ENCODE measurements around the gene TBC1D14. TPM values are rescaled to one million over a fixed set of nuclear protein-coding genes. Genes with fewer than 3 reads are reported as not detected.

The TBC1D14 gene
- total RNA-seq, 2 donors from 2014 or later = 46.7 to 49.9 TPM

DNA sequence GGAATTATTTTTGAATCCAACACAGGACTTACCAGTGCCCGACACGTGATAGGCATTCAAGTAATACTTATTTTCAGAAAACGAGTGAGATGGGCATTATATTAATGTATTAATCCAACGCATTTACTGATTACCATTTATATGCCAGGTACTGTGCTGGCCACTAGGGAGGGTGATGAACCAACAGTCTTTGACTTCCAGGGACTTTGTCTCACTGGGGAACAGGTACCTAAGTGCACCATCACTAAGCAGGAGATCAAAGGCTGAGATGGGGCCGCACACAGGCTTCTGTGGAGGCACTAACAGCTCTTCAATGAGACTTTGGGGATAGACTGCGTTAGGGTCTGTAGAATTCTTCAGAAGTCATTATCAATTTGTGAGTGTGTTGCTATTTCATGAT, 127.8 kb downstream of the TBC1D14 start:
- Histone ChIP-seq H3K4me3 (no peak overlapping the region), H3K27me3 (replicated peaks; ENCODE audit: insufficient read depth) (no peaks in the 10 kb centered on the region), H3K9me3 (no peaks in the 10 kb centered on the region), H3K27ac (no peak overlapping the region), H3K4me1 (ENCODE audit: control insufficient read depth in 1 of 2, low read depth in 2 of 2) (peaks cover 3 to 15% of the 10 kb centered on the region in 2 donors), H3K36me3 (peaks cover under 1% of the 10 kb centered on the region)
- DNase-seq (ENCODE audit: low spot score) = no peak
- TF ChIP-seq, protein P1, sequence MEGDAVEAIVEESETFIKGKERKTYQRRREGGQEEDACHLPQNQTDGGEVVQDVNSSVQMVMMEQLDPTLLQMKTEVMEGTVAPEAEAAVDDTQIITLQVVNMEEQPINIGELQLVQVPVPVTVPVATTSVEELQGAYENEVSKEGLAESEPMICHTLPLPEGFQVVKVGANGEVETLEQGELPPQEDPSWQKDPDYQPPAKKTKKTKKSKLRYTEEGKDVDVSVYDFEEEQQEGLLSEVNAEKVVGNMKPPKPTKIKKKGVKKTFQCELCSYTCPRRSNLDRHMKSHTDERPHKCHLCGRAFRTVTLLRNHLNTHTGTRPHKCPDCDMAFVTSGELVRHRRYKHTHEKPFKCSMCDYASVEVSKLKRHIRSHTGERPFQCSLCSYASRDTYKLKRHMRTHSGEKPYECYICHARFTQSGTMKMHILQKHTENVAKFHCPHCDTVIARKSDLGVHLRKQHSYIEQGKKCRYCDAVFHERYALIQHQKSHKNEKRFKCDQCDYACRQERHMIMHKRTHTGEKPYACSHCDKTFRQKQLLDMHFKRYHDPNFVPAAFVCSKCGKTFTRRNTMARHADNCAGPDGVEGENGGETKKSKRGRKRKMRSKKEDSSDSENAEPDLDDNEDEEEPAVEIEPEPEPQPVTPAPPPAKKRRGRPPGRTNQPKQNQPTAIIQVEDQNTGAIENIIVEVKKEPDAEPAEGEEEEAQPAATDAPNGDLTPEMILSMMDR (IDR thresholded peaks at IDR 0.05) = no peak
- ATAC-seq (ENCODE audit: insufficient number of reproducible peaks, low FRiP score, low read depth) = no peak

- Histone ChIP-seq H3K4me3 (no peak overlapping the region), H3K9me3 (no peaks in the 10 kb centered on the region), H3K27me3 (replicated peaks; ENCODE audit: insufficient read depth) (no peaks in the 10 kb centered on the region), H3K27ac (no peak overlapping the region), H3K4me1 (ENCODE audit: control insufficient read depth in 1 of 2, low read depth in 2 of 2) (peaks cover 15 to 20% of the 10 kb centered on the region in 2 donors), H3K36me3 (no peaks in the 10 kb centered on the region)
- no peak for DNase-seq (ENCODE audit: low spot score)
- TF ChIP-seq, protein P1 (IDR thresholded peaks at IDR 0.05) = no peak
- no peak for ATAC-seq (ENCODE audit: insufficient number of reproducible peaks, low FRiP score, low read depth)
These were observed 131.1 kb downstream of the TBC1D14 start for GRCh38 chr4:7040765-7041164.

GRCh38 chr4:7041246-7041645, 131.6 kb downstream of the TBC1D14 start:
- no peaks in the 10 kb centered on the region for H3K9me3 ChIP-seq
- TF ChIP-seq, protein P1 (IDR thresholded peaks at IDR 0.05) = no peak

GRCh38 chr4:7041801-7042502, 132.3 kb downstream of the TBC1D14 start:
- TF ChIP-seq, protein P1 (IDR thresholded peaks at IDR 0.05) = no peak
- H3K9me3 ChIP-seq = no peaks in the 10 kb centered on the region
- no peak for ATAC-seq (ENCODE audit: insufficient number of reproducible peaks, low FRiP score, low read depth)
- H3K4me3 ChIP-seq = peak overlapping the region; percentile 90
- H3K27me3 ChIP-seq (replicated peaks; ENCODE audit: insufficient read depth) = no peaks in the 10 kb centered on the region
- peak overlapping the region; percentile 60 to 69 for H3K27ac ChIP-seq
- H3K4me1 ChIP-seq (ENCODE audit: control insufficient read depth in 1 of 2, low read depth in 2 of 2) = peaks cover 17 to 32% of the 10 kb centered on the region in 2 donors
- DNase-seq (ENCODE audit: low spot score) = no peak
- no peaks in the 10 kb centered on the region for H3K36me3 ChIP-seq

More at GRCh38 chr4:7041246-7041645, 131.6 kb downstream of the TBC1D14 start:
- DNase-seq (ENCODE audit: low spot score) (no peak), ATAC-seq (ENCODE audit: insufficient number of reproducible peaks, low FRiP score, low read depth) (no peak)
- H3K27ac ChIP-seq = no peak overlapping the region
- H3K4me1 ChIP-seq (ENCODE audit: control insufficient read depth in 1 of 2, low read depth in 2 of 2) = peaks cover 17 to 25% of the 10 kb centered on the region in 2 donors
- no peaks in the 10 kb centered on the region for H3K27me3 ChIP-seq (replicated peaks; ENCODE audit: insufficient read depth)
- H3K4me3 ChIP-seq = no peak overlapping the region
- H3K36me3 ChIP-seq = no peaks in the 10 kb centered on the region

DNA sequence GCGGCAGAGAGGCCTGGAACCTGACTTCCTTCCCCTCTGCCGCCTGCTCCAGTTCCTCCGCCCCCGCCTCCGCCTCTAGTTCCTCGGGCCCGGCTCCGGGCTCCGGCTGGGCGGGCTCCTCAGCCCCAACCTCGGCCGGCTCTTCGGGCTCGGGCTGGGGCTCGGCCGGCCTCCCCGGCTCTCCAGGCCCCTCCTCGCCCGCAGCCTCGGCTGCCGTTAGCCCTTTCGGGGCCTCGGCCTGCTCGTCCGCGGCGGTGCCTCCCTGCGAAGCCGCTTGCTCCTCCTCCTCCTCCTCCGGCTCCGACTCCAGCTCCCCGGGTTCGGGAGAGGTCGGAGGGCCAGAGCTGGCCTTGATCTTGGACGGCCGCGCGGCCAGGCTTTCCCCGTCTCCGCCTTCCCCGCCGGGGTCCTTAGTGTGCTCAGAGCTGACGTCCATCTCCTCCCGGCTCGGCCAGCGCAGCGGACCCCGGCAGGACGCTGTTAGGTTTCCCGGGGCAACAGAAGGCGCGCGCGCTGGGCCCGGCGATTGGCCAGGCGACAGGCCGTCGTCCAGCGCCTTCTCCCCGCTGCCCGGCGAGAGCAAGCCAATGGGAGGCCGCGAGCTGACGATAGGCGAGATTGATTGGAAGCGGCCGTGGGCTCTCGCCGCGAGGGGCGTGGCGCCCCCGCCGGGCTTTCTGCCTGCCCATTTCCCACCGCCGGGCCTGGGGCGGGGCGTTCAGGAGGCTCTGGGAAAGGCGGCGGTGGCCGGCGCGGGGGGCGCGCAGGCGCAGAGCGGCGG, 133.1 kb downstream of the TBC1D14 start:
- Histone ChIP-seq H3K4me3 (peak overlapping the region; percentile 90), H3K27me3 (replicated peaks; ENCODE audit: insufficient read depth) (no peaks in the 10 kb centered on the region), H3K36me3 (no peaks in the 10 kb centered on the region), H3K9me3 (no peaks in the 10 kb centered on the region), H3K4me1 (ENCODE audit: control insufficient read depth in 1 of 2, low read depth in 2 of 2) (peaks cover 17 to 39% of the 10 kb centered on the region in 2 donors), H3K27ac (peak overlapping the region; percentile 60 to 69)
- DNase-seq (ENCODE audit: low spot score) (peak; percentile 90), ATAC-seq (ENCODE audit: insufficient number of reproducible peaks, low FRiP score, low read depth) (peak; percentile 95)
- TF ChIP-seq, protein P1 (IDR thresholded peaks at IDR 0.05) = no peak
